IMR-90 (cell line): ENCODE measurements around the gene HASPIN. TPM values are rescaled to one million over a fixed set of nuclear protein-coding genes. Genes with fewer than 3 reads are reported as not detected.

Experiments
- ATAC-seq: fragments of 200-7000 bp; cut with Tn5 transposase; 2 replicates; pipeline ENCODE4 v1.9.1; 2020; ENCODE audit warnings: low read depth, mild to moderate bottlenecking, moderate library complexity
- BruUV-seq: library from RNA; stranded (reverse); fragments of 400-500 nt; replicated peaks from 2 replicates; lab custom pipeline; 2021; lab: Mats Ljungman, UMichigan
- CTCF ChIA-PET: fragments of 300-600 bp; formaldehyde crosslinking; extraction: SDS; loops from one replicate; lab custom pipeline; 2021; ENCODE audit warnings: antibody characterized with exemption; lab: Yijun Ruan, JAX
- POLR2A ChIA-PET: fragments of 300-600 bp; sonication (Branson Sonifier 250); formaldehyde crosslinking; loops from one replicate; lab custom pipeline; 2022; ENCODE audit warnings: antibody characterized with exemption; ENCODE audit not compliant: unreplicated experiment; lab: Charles Lee
- DNase-seq: peaks from one replicate; pipeline ENCODE4 v3.0.0; 2013
- H2AFZ ChIP-seq: replicated peaks from 2 replicates; pipeline ENCODE3; 2013; ENCODE audit warnings: low read length, mild to moderate bottlenecking; ENCODE audit not compliant: poor library complexity
- H2AK5ac ChIP-seq: 2 replicates; pipeline ENCODE4 v1.6.1; 2013; ENCODE audit warnings: low read depth, low read length, inconsistent platforms
- H2AK9ac ChIP-seq: replicated peaks from 2 replicates; pipeline ENCODE3; 2013; ENCODE audit warnings: mild to moderate bottlenecking, low read depth, low read length, moderate library complexity; ENCODE audit not compliant: poor library complexity
- H2BK120ac ChIP-seq: 2 replicates; pipeline ENCODE4 v1.6.1; 2013; ENCODE audit warnings: low read depth, low read length, inconsistent platforms
- H2BK15ac ChIP-seq: 3 replicates; pipeline ENCODE4 v1.6.1; 2013; ENCODE audit warnings: low read depth, low read length, inconsistent platforms
- H2BK20ac ChIP-seq: 2 replicates; pipeline ENCODE4 v1.6.1; 2013; ENCODE audit warnings: low read depth, mild to moderate bottlenecking, inconsistent platforms, low read length, moderate library complexity
- H2BK5ac ChIP-seq: 2 replicates; pipeline ENCODE4 v1.6.1; 2013; ENCODE audit warnings: mild to moderate bottlenecking, low read depth, low read length, inconsistent platforms; ENCODE audit not compliant: poor library complexity, severe bottlenecking
- H3K14ac ChIP-seq: replicated peaks from 2 replicates; pipeline ENCODE4 v1.6.1; 2013; ENCODE audit warnings: low read depth, low read length, inconsistent platforms
- H3K18ac ChIP-seq: 2 replicates; pipeline ENCODE4 v1.6.1; 2013; ENCODE audit warnings: low read depth, low read length, control low read depth
- H3K23ac ChIP-seq: 2 replicates; pipeline ENCODE4 v1.6.1; 2013; ENCODE audit warnings: low read depth, low read length, inconsistent platforms
- H3K27ac ChIP-seq: 2 replicates; pipeline ENCODE4 v1.5.1; 2013; ENCODE audit warnings: mild to moderate bottlenecking, control low read depth, low read length; ENCODE audit not compliant: insufficient read depth
- H3K27me3 ChIP-seq: 2 replicates; pipeline ENCODE4 v1.6.1; 2013; ENCODE audit warnings: low read length; ENCODE audit not compliant: control insufficient read depth, insufficient read depth
- H3K36me3 ChIP-seq: 2 replicates; pipeline ENCODE4 v1.6.1; 2013; ENCODE audit warnings: low read length, mixed read lengths; ENCODE audit not compliant: control insufficient read depth, insufficient read depth
- H3K4ac ChIP-seq: 2 replicates; pipeline ENCODE4 v1.6.1; 2013; ENCODE audit warnings: low read depth, low read length, inconsistent platforms
- H3K4me1 ChIP-seq: 2 replicates; pipeline ENCODE4 v1.6.1; 2013; ENCODE audit warnings: low read length, mixed read lengths; ENCODE audit not compliant: control insufficient read depth, insufficient read depth
- H3K4me2 ChIP-seq: 2 replicates; pipeline ENCODE4 v1.6.1; 2013; ENCODE audit warnings: low read depth, mild to moderate bottlenecking, control low read depth, low read length, moderate library complexity
- H3K4me3 ChIP-seq: 2 replicates; pipeline ENCODE4 v1.5.1; 2013; ENCODE audit warnings: low read depth, mild to moderate bottlenecking, control low read depth, low read length, moderate library complexity; ENCODE audit not compliant: insufficient read depth
- H3K56ac ChIP-seq: 2 replicates; pipeline ENCODE4 v1.6.1; 2013; ENCODE audit warnings: low read length, inconsistent platforms; ENCODE audit not compliant: insufficient read depth; ENCODE audit errors: extremely low read depth
- H3K79me1 ChIP-seq, 2 experiments: 2 replicates each; pipeline ENCODE4 v1.6.1; 2013; ENCODE audit warnings: low read length in 2 of 2, inconsistent platforms in 1 of 2, low read depth in 1 of 2
- H3K9ac ChIP-seq: 2 replicates; pipeline ENCODE4 v1.6.1; 2013; ENCODE audit warnings: low read depth, low read length, control low read depth
- H3K9me1 ChIP-seq: 2 replicates; pipeline ENCODE4 v1.6.1; 2013; ENCODE audit warnings: low read length, inconsistent platforms; ENCODE audit not compliant: insufficient read depth
- H3K9me3 ChIP-seq: 2 replicates; pipeline ENCODE4 v1.6.1; 2013; ENCODE audit warnings: low read length; ENCODE audit not compliant: control insufficient read depth, insufficient read depth
- H4K20me1 ChIP-seq: 2 replicates; pipeline ENCODE4 v1.6.1; 2013; ENCODE audit warnings: low read length, inconsistent platforms; ENCODE audit not compliant: insufficient read depth
- H4K5ac ChIP-seq: 2 replicates; pipeline ENCODE4 v1.6.1; 2013; ENCODE audit warnings: mild to moderate bottlenecking, low read depth, low read length, control low read depth
- H4K8ac ChIP-seq, 2 experiments: 2 replicates each; pipeline ENCODE4 v1.6.1; 2013; ENCODE audit warnings: low read depth in 2 of 2, low read length in 2 of 2, control low read depth in 1 of 2, inconsistent platforms in 1 of 2
- H4K91ac ChIP-seq: 2 replicates; pipeline ENCODE4 v1.6.1; 2013; ENCODE audit warnings: low read depth, low read length, inconsistent platforms; ENCODE audit not compliant: insufficient read depth
- CEBPB ChIP-seq: IDR thresholded peaks from 2 replicates; pipeline ENCODE4 v1.6.1; 2012; ENCODE audit warnings: low read depth, low read length, improper control_type of control experiment
- CHD1 ChIP-seq: IDR thresholded peaks from 2 replicates; pipeline ENCODE4 v1.6.1; 2012; ENCODE audit warnings: low read depth, low read length, improper control_type of control experiment
- CTCF ChIP-seq: conservative IDR thresholded peaks from 2 replicates; pipeline ENCODE4 v1.5.1; 2012; ENCODE audit warnings: mild to moderate bottlenecking, low read depth, low read length, improper control_type of control experiment
- ELK1 ChIP-seq: fragments of 150-350 bp; IDR thresholded peaks from 2 replicates; pipeline ENCODE4 v1.6.1; 2016; ENCODE audit warnings: low read depth, mild to moderate bottlenecking, low read length, moderate library complexity, borderline replicate concordance
- FOS ChIP-seq: fragments of 150-350 bp; IDR thresholded peaks from 2 replicates; pipeline ENCODE4 v1.6.1; 2016; ENCODE audit warnings: low read depth, low read length
- MAFK ChIP-seq: IDR thresholded peaks from 2 replicates; pipeline ENCODE4 v1.6.1; 2012; ENCODE audit warnings: low read depth, low read length, improper control_type of control experiment
- MAZ ChIP-seq: IDR thresholded peaks from 2 replicates; pipeline ENCODE4 v1.6.1; 2012; ENCODE audit warnings: low read depth, mild to moderate bottlenecking, low read length, improper control_type of control experiment, moderate library complexity, borderline replicate concordance
- MXI1 ChIP-seq: IDR thresholded peaks from 2 replicates; pipeline ENCODE4 v1.6.1; 2012; ENCODE audit warnings: low read depth, mild to moderate bottlenecking, low read length, moderate library complexity, borderline replicate concordance
- NFE2L2 ChIP-seq: fragments of 150-350 bp; IDR thresholded peaks from 2 replicates; pipeline ENCODE4 v1.6.1; 2016; ENCODE audit warnings: low read depth, mild to moderate bottlenecking, low read length
- POLR2A ChIP-seq: IDR thresholded peaks from 2 replicates; pipeline ENCODE4 v1.6.1; 2012; ENCODE audit warnings: mild to moderate bottlenecking, low read depth, low read length
- RAD21 ChIP-seq: IDR thresholded peaks from 2 replicates; pipeline ENCODE4 v1.6.1; 2012; ENCODE audit warnings: low read length, improper control_type of control experiment
- RCOR1 ChIP-seq: IDR thresholded peaks from 2 replicates; pipeline ENCODE4 v1.6.1; 2012; ENCODE audit warnings: mild to moderate bottlenecking, low read length, improper control_type of control experiment; ENCODE audit not compliant: insufficient replicate concordance
- RFX5 ChIP-seq: IDR thresholded peaks from 2 replicates; pipeline ENCODE4 v1.8.0; 2012; ENCODE audit warnings: low read depth, mild to moderate bottlenecking, low read length, moderate library complexity
- SMC3 ChIP-seq: fragments of 150-350 bp; IDR thresholded peaks from 2 replicates; pipeline ENCODE4 v1.6.1; 2016; ENCODE audit warnings: low read depth, mild to moderate bottlenecking, antibody characterized with exemption, low read length, moderate library complexity
- WGBS, 2 experiments: methylation state at CpG; one replicate each; pipeline versions ENCODE4 v1.1.5 to v1.1.7; 2013; ENCODE audit warnings: missing lambda C conversion rate in 2 of 2; ENCODE audit not compliant: insufficient read length in 1 of 2; ENCODE audit errors: extremely low coverage in 2 of 2; 5-methylcytosine and 5-hydroxymethylcytosine counted together
- dilution Hi-C: fragments of 300-500 bp; cut with HindIII; formaldehyde crosslinking; loops from one replicate; pipeline ENCODE4 v1.14.3; 2018; ENCODE audit warnings: low sequenced_read_pairs; ENCODE audit not compliant: unreplicated experiment
- in situ Hi-C: fragments of 300-500 bp; cut with MboI; formaldehyde crosslinking; loops from 3 replicates; pipeline ENCODE4 v1.14.3; 2019; ENCODE audit warnings: low sequenced_read_pairs, inconsistent platforms, mixed read lengths
- intact Hi-C: fragments of 100-400 bp; cut with micrococcal nuclease; formaldehyde crosslinking; loops from 2 replicates; pipeline ENCODE4 v1.10.0; 2022
- polyA plus RNA-seq, 3 experiments: library from polyadenylated mRNA; depleted of rRNA; stranded (reverse); fragments of >200 nt; gene quantifications; 2 replicates each; pipeline ENCODE4 v1.2.3, GENCODE V29; 2012; ENCODE audit warnings: low replicate concordance in 1 of 3
- total RNA-seq: library from RNA; depleted of rRNA; stranded (reverse); fragments of >200 nt; gene quantifications from 2 replicates; pipeline ENCODE4 v1.2.3, GENCODE V29; 2012

Gene HASPIN
- total and polyA plus RNA-seq, 2 of the 4 experiments (the other 2 are of a cell fraction), result 2.2 to 4.3 TPM

- intact Hi-C loops (no loop called here), dilution Hi-C loops (no loop called here), in situ Hi-C loops (no loop called here)
- H3K56ac ChIP-seq, result no peak overlapping the region
- no peak overlapping the region for H2AK5ac ChIP-seq
- H2AK9ac ChIP-seq, result no peak overlapping the region
- CTCF ChIA-PET, result no interaction called here
- TF ChIP-seq RCOR1 (no peak), FOS (no peak), MAFK (no peak), MXI1 (no peak), CEBPB (no peak), POLR2A (no peak), ELK1 (no peak), NFE2L2 (no peak), MAZ (no peak), CTCF (no peak), SMC3 (no peak), RAD21 (no peak), RFX5 (no peak), CHD1 (no peak)
- H3K9me3 ChIP-seq, result peaks cover 17% of the 10 kb centered on the region
- no peak overlapping the region for H2BK20ac ChIP-seq
- 96% methylated on average over 3 of the region's 14 CpGs; no CpG with 5 or more reads in 1 of the 2 experiments for WGBS, 2 experiments
- no peaks in the 10 kb centered on the region for H3K36me3 ChIP-seq
- no peak overlapping the region for H2AFZ ChIP-seq
- POLR2A ChIA-PET, result interaction anchor here (0.7 kb wide), 1 partner anchor 24 kb away, joined by 9 read pairs; no protein-coding TSS in a partner anchor
- no peak overlapping the region for H2BK5ac ChIP-seq
- H2BK15ac ChIP-seq, result no peak overlapping the region
- no peaks in the 10 kb centered on the region for H3K79me1 ChIP-seq
- ATAC-seq (no peak), DNase-seq (no peak)
- no peak overlapping the region for H4K91ac ChIP-seq
- no peak overlapping the region for H3K4ac ChIP-seq
- no TSS peak for BruUV-seq
- H2BK120ac ChIP-seq, result no peak overlapping the region
- no peak overlapping the region for H3K9ac ChIP-seq
- no peak overlapping the region for H3K4me2 ChIP-seq
- no peak overlapping the region for H3K23ac ChIP-seq
- H4K8ac ChIP-seq, result no peak overlapping the region
- no peak overlapping the region for H3K14ac ChIP-seq
- H3K4me1 ChIP-seq, result no peaks in the 10 kb centered on the region
- H3K27me3 ChIP-seq, result peaks cover 12% of the 10 kb centered on the region; the same call in 1 of the 2 replicates
- no peak overlapping the region for H3K4me3 ChIP-seq
- no peaks in the 10 kb centered on the region for H3K9me1 ChIP-seq
- H4K20me1 ChIP-seq, result no peaks in the 10 kb centered on the region
- no peak overlapping the region for H3K27ac ChIP-seq
- no peak overlapping the region for H4K5ac ChIP-seq
- H3K18ac ChIP-seq, result no peak overlapping the region
Measured at GRCh38 chr17:3762922-3763776, 39.4 kb downstream of the HASPIN start.
